GM18868 (cell line): Measurements from ENCODE around the gene DACT2.
"Not testable (repeated sequence)": the region's sequence is repeated elsewhere in the genome, so short reads cannot be mapped to it uniquely, and the experiment has no call there.

ENCODE experiments used
- ATAC-seq: cut with Tn5 transposase; IDR thresholded peaks from one replicate; pipeline ENCODE4 v1.9.1; 2021; ENCODE audit warnings: mild to moderate bottlenecking, moderate library complexity; ENCODE audit not compliant: unreplicated experiment

DACT2 gene

DNA sequence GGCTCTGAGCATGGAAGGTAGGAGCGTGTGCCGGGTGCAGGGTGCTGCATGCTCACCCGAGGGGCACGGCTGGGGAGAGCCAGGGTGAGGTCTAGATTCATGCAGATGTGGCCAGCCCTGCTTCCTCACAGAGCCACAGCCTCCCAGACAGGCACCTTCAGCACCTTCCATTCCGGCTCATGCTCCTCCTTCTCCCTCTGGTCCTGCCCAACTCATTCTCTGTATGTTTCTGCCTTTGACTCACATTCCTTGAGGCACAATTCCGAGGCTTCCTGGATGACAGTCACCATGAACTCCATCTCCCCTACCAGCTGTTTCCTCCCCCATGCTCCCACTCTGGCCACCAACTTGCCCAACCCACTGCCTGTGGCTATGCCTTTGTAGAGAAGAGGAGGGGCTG, 35.4 kb downstream of the DACT2 start:
- no peak for ATAC-seq

- ATAC-seq, result no peak
These were observed 35.9 kb downstream of the DACT2 start for GRCh38 chr6:168283686-168284025.

- no peak for ATAC-seq
These were observed 36.4 kb downstream of the DACT2 start for GRCh38 chr6:168282985-168283685.

GRCh38 chr6:168281826-168282225, 37.8 kb downstream of the DACT2 start:
- ATAC-seq, result no peak

DNA sequence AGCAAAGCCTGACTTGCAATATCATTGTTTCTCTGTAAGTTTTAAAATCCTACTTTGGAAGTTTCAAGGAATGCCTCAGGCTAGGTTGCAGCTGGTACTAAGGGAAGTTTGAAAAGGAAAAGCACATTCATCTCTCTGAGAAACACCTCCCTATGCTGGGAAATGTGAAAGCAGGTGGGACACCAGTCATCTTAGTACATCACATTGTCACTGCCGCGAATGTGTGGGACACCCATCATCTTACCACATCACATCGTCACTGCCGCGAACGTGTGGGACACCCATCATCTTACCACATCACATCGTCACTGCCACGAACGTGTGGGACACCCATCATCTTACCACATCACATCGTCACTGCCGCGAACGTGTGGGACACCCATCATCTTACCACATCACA, 38.3 kb downstream of the DACT2 start:
- ATAC-seq, result not testable (repeated sequence)

GRCh38 chr6:168280899-168281245, 38.7 kb downstream of the DACT2 start:
- ATAC-seq, result no peak

DNA sequence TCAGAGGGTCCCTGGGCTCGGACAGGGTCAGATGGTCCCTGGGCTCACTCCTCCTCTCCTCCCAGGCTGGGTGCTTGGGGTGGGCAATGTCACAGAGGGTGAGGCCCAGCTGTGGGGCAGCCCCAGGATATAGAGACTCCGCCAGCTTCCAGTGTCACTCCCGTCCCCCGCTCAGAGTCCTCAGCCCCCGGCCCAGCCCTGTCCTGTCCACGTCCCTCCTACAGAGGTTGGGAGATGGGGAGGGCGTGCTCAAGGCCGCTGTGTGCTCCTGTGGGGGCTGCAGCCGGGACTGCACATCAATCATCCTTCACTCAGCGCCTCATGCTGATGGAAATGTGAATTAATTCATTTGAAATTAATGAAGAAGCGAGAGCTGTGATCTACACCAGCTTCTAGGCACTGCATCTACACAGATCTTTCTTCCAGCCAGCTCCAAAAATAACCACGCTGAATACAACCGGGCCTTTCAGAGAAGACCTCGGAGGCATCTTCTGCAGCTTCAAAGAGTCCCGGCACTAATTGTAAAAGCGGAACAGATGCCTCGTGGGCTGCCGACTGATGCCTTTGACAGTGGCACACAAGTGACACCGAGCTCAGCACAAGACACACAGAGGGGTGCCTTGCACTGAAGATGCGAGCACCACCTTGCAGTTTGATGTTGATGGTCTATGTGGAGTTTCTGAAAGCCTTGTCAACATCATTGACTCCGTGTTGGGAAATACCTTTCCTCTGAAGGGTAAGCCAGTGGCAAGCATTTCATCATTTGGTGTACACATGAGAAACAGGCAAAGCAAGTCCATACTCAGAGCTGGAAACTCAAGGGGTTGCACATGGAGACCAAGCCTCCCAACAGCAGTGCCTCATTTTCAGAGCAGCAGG, 39.3 kb downstream of the DACT2 start:
- no peak for ATAC-seq

DNA sequence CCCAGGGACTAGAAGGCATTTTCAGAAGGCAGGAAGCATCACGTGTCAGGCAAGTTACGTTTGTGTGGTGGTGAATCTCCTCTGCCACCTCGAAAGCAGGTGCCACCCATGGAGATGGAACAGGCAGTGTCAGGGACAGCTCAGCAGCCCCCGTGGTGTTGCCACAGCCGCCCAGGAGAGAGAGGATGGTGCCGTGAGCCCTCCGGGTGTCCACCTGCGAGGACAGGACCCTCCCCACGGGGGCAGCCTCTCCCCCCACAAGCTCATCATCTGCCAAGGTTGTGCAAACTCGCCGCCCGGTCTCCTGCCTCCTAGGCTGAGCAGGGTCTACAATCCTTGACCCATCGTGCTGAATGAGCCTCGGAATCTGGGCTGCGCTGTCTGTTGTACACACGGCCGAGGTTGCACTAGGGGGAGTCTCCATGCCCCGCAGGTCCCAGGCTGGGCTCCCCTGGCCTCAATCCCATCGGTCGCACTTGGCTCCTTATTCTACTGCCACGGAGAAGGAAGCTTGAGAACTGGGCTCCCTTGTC, 40.1 kb downstream of the DACT2 start:
- no peak for ATAC-seq

DNA sequence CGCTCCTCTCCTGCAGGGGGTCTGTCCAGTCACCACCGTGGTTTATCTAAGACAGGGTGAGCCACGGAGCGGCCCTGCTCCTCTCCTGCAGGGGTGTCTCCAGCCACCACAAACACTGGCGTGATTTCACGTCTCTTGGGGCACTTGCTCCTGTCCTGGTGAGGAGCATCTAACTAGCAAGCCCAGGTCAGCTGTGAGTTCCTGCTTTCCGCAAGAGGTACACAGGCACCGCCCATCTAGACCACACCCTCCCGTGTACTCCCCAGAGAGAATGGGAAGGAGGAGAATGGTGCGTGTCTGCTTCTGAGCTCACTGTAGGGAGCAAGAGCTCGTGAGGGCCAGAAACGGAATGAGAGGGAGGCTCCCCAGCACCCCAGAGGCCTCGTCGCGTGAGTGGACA, 40.7 kb downstream of the DACT2 start:
- ATAC-seq, result no peak

DNA sequence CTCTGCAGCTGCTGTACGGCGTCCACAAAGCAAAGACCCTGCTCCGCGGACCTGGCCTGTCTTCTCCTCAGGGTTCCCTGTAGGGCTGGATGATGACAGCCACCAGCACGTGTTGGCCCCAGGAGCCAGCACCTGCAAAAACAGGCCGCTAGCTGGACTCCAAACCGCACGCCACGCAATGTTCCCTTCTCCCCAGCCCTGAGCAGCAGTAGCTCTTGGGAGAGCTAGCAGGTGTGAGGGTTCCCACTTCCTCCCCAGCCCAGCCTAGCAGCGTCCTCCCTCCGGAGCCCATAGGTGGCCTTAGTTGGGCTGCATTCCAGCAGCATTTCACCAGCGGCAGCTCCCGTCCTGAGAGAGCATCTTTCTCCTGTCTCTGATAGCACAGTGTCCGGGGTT, 42.3 kb downstream of the DACT2 start:
- no peak for ATAC-seq

GRCh38 chr6:168276576-168277273, 42.9 kb downstream of the DACT2 start:
- no peak for ATAC-seq

GRCh38 chr6:168275168-168275567, 44.4 kb downstream of the DACT2 start:
- no peak for ATAC-seq

DNA sequence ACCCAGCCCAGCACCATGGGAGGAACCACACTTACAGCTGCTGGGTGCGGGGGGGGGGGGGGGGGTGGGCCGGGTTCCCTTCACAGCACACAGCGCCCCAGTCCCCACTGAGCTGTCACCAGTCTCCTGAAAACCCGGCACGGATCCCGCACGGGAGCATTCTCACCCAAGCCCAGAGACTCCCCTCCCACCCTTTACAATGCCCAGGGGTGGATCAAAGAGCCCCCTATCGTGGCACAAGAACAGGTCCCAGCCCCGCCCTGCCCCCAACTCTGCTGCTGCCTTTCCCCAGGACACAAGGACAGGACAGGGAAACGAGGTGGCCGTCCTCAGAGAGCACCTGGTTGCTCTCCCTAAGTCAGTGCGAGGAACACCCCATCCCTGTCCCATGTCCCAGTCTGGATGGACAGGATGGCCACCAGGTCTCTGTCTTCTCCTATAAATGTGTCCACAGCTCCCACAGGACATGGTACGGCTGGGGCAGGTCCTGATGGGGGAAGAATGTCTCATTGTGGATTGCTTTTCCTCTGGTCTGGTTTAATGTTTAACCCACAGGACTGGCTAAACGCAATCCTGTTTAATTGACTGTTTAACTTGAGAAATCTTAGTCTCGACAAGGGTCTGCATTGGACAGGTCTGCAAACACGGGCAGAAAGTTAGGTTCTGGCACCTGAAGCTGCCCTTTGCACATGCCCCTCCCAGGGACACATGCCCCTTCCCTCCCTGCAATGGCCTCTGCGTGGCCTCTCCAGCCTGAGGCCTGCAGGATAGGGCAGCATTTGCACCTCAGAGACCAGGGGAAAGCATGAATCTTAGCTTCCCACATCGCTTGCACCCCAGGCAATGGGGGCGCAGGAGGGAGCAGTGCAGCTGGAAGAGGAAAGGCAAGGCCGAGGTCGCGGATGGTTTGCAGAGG, 45.3 kb downstream of the DACT2 start:
- no peak for ATAC-seq

DNA sequence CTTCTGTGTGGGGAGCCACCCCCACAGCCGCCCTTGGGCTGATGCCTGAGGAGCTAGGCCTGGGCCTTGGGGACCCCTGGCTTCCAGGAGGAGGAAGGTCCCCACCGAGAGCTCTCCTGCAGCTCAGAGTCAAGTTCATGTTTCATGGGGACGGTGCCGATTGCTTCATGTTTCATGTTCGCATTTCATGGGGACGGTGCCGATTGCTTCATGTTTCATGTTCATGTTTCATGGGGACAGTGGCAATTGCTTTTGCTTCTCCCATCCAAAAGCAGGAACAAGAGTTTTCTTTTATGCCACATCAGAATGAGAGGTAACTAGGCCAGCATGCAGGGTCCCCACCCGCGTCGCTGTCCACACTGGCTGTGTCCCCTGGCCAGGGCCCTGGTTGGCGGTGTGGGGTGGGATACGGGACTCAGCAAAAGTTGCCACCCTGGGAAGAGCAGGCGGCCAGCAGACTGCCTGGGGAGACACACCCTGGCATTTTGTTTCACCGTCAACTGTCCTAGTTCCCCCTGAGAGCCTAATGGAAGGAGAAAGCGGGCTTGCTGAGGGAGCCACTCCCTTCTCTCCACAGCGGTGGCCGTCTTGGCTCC, 46.0 kb downstream of the DACT2 start:
- no peak for ATAC-seq

- no peak for ATAC-seq
These were observed 46.9 kb downstream of the DACT2 start for GRCh38 chr6:168272415-168273325.

- ATAC-seq, result no peak
These were observed 49.1 kb downstream of the DACT2 start for GRCh38 chr6:168270274-168271172.

- ATAC-seq, result no peak
These were observed 49.9 kb downstream of the DACT2 start for GRCh38 chr6:168269455-168270243.
